Spleen (tissue), 7 donors: ENCODE measurements around the gene AXIN2.

Source experiments
- POLR2A ChIP-seq, 3 donors: fragments of 450-650 bp; IDR thresholded peaks; one replicate each; pipeline ENCODE4 v1.5.1; 2017; ENCODE audit warnings: antibody characterized with exemption in 3 of 3, mild to moderate bottlenecking in 1 of 3
- TF ChIP-seq, protein P1 (sequence below), 11 experiments: fragments of 200-600 bp in 7 of 11; fragments of 450-650 bp in 4 of 11; sonication (generic) in 4 of 11; IDR thresholded peaks in 8 of 11; conservative IDR thresholded peaks in 3 of 11; 1 replicate in 7 of 11; 2 replicates in 4 of 11; pipeline versions ENCODE4 v1.4.0 to v1.8.0; 2016 to 2021; ENCODE audit warnings: antibody characterized with exemption in 11 of 11, inconsistent platforms in 4 of 11, mild to moderate bottlenecking in 1 of 11
- donor health status: DM: no; HTN: no; CAD: no; lungs with moderate emphysema.
- donor health status: DM: no; HTN: no; CAD: no.
- donor health status: DM: no; HTN: no; CAD: no.

DNA sequence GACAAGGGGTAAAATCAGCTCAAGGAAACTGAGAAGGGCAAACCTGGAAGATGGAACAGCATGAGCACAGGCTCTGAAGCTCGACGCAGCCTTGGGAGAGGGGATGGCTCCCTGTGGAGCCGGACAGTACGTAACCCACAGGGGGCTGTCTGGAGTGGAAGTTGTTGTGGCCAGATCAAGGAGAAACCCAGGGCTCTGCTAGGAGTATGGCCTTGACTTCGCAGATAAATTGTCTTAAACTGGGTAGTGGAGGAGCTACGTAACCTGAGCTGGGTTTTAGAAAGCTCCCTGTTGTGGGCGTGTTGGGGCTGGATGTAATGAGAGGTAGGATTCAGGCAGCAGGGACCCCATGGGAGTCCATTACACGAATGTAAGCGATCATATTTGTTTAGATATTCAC, 25.5 kb upstream of the AXIN2 start:
- TF ChIP-seq, protein P1, sequence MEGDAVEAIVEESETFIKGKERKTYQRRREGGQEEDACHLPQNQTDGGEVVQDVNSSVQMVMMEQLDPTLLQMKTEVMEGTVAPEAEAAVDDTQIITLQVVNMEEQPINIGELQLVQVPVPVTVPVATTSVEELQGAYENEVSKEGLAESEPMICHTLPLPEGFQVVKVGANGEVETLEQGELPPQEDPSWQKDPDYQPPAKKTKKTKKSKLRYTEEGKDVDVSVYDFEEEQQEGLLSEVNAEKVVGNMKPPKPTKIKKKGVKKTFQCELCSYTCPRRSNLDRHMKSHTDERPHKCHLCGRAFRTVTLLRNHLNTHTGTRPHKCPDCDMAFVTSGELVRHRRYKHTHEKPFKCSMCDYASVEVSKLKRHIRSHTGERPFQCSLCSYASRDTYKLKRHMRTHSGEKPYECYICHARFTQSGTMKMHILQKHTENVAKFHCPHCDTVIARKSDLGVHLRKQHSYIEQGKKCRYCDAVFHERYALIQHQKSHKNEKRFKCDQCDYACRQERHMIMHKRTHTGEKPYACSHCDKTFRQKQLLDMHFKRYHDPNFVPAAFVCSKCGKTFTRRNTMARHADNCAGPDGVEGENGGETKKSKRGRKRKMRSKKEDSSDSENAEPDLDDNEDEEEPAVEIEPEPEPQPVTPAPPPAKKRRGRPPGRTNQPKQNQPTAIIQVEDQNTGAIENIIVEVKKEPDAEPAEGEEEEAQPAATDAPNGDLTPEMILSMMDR (IDR thresholded peaks at IDR 0.05 in 8 of 11, conservative IDR thresholded peaks at IDR 0.05 in 3 of 11), result no peak
- no peak for TF ChIP-seq POLR2A (IDR thresholded peaks at IDR 0.05)
